PC-9 (cell line): Measurements from ENCODE around the gene SPDYE16.
"Not testable (repeated sequence)": the region's sequence is repeated elsewhere in the genome, so short reads cannot be mapped to it uniquely, and the experiment has no call there.

Experiments
- CTCF ChIP-seq: fragments of 200-600 bp; sonication (generic); conservative IDR thresholded peaks from 2 replicates; pipeline ENCODE4 v1.6.1; 2017; ENCODE audit warnings: mixed run types, antibody characterized with exemption, mild to moderate bottlenecking, moderate library complexity
- EZH2 ChIP-seq: fragments of 200-600 bp; sonication (generic); IDR thresholded peaks from 2 replicates; pipeline ENCODE4 v1.8.0; 2017; ENCODE audit warnings: antibody characterized with exemption, low read depth

GRCh38 chr7:76502224-76502623, 40.9 kb downstream of the SPDYE16 start:
- TF ChIP-seq CTCF, EZH2: not testable (repeated sequence)
